ENCODE data around the gene MICAL2. TPM values are rescaled to one million over a fixed set of nuclear protein-coding genes. Genes with fewer than 3 reads are reported as not detected.

The MICAL2 gene
- total and polyA plus RNA-seq, 2 donors = 42.5 to 44.1 TPM

- no peak for DNase-seq (ENCODE audit: extremely low spot score)
- WGBS = 61% methylated on average over 4 of the region's 4 CpGs
- H3K4me1 ChIP-seq (ENCODE audit: insufficient read depth) = peaks cover 2% of the 10 kb centered on the region
Measured at GRCh38 chr11:12285106-12285505, 174.7 kb downstream of the MICAL2 start.

GRCh38 chr11:12285811-12286222 lies 175.4 kb downstream of the MICAL2 start:
- 72% methylated on average over 6 of the region's 6 CpGs for WGBS
- H3K4me1 ChIP-seq (ENCODE audit: insufficient read depth) = peaks cover 2% of the 10 kb centered on the region
- H3K4me3 ChIP-seq (ENCODE audit: low read depth, low read length) = no peak overlapping the region
- DNase-seq (ENCODE audit: extremely low spot score) = no peak
- no peak overlapping the region for H3K27ac ChIP-seq (ENCODE audit: low read depth)
- H3K36me3 ChIP-seq (ENCODE audit: insufficient read depth) = no peaks in the 10 kb centered on the region

More at GRCh38 chr11:12285106-12285505, 174.7 kb downstream of the MICAL2 start:
- H3K27ac ChIP-seq (ENCODE audit: low read depth) = no peak overlapping the region
- no peaks in the 10 kb centered on the region for H3K36me3 ChIP-seq (ENCODE audit: insufficient read depth)
- no peak overlapping the region for H3K4me3 ChIP-seq (ENCODE audit: low read depth, low read length)

GRCh38 chr11:12286606-12287005 lies 176.2 kb downstream of the MICAL2 start:
- no peaks in the 10 kb centered on the region for H3K36me3 ChIP-seq (ENCODE audit: insufficient read depth)
- no peak for DNase-seq (ENCODE audit: extremely low spot score)
- H3K27ac ChIP-seq (ENCODE audit: low read depth) = no peak overlapping the region
- no peak overlapping the region for H3K4me3 ChIP-seq (ENCODE audit: low read depth, low read length)
- peaks cover 2% of the 10 kb centered on the region for H3K4me1 ChIP-seq (ENCODE audit: insufficient read depth)
- 83% methylated on average over 6 of the region's 6 CpGs for WGBS

GRCh38 chr11:12287009-12287373 lies 176.6 kb downstream of the MICAL2 start:
- DNase-seq (ENCODE audit: extremely low spot score) = no peak
- H3K4me3 ChIP-seq (ENCODE audit: low read depth, low read length) = no peak overlapping the region
- H3K36me3 ChIP-seq (ENCODE audit: insufficient read depth) = no peaks in the 10 kb centered on the region
- peaks cover 2% of the 10 kb centered on the region for H3K4me1 ChIP-seq (ENCODE audit: insufficient read depth)
- 9% methylated on average over 2 of the region's 2 CpGs for WGBS
- H3K27ac ChIP-seq (ENCODE audit: low read depth) = no peak overlapping the region

- WGBS = 41% methylated on average over 13 of the region's 13 CpGs
- no peak overlapping the region for H3K4me3 ChIP-seq (ENCODE audit: low read depth, low read length)
- peak overlapping the region; percentile 43 for H3K27ac ChIP-seq (ENCODE audit: low read depth)
- no peak for DNase-seq (ENCODE audit: extremely low spot score)
- peaks cover 2% of the 10 kb centered on the region for H3K4me1 ChIP-seq (ENCODE audit: insufficient read depth)
- H3K36me3 ChIP-seq (ENCODE audit: insufficient read depth) = no peaks in the 10 kb centered on the region
Measured at GRCh38 chr11:12287374-12288211, 177.2 kb downstream of the MICAL2 start.

- WGBS = 40% methylated on average over 12 of the region's 12 CpGs
- Histone ChIP-seq H3K36me3 (ENCODE audit: insufficient read depth) (no peaks in the 10 kb centered on the region), H3K27ac (ENCODE audit: low read depth) (no peak overlapping the region), H3K4me3 (ENCODE audit: low read depth, low read length) (no peak overlapping the region), H3K4me1 (ENCODE audit: insufficient read depth) (peaks cover 2% of the 10 kb centered on the region)
- peak; percentile 37 for DNase-seq (ENCODE audit: extremely low spot score)
Measured at GRCh38 chr11:12288212-12288930, 178.0 kb downstream of the MICAL2 start.

GRCh38 chr11:12288931-12289666 lies 178.7 kb downstream of the MICAL2 start:
- Histone ChIP-seq H3K4me1 (ENCODE audit: insufficient read depth) (peaks cover 2% of the 10 kb centered on the region), H3K36me3 (ENCODE audit: insufficient read depth) (no peaks in the 10 kb centered on the region), H3K4me3 (ENCODE audit: low read depth, low read length) (no peak overlapping the region), H3K27ac (ENCODE audit: low read depth) (no peak overlapping the region)
- DNase-seq (ENCODE audit: extremely low spot score) = no peak
- 88% methylated on average over 14 of the region's 14 CpGs for WGBS

GRCh38 chr11:12289667-12290476 lies 179.5 kb downstream of the MICAL2 start:
- DNase-seq (ENCODE audit: extremely low spot score) = no peak
- Histone ChIP-seq H3K4me1 (ENCODE audit: insufficient read depth) (peaks cover 2% of the 10 kb centered on the region), H3K4me3 (ENCODE audit: low read depth, low read length) (no peak overlapping the region), H3K27ac (ENCODE audit: low read depth) (no peak overlapping the region), H3K36me3 (ENCODE audit: insufficient read depth) (no peaks in the 10 kb centered on the region)
- WGBS = 94% methylated on average over 7 of the region's 7 CpGs

- H3K4me3 ChIP-seq (ENCODE audit: low read depth, low read length) = no peak overlapping the region
- no peak overlapping the region for H3K27ac ChIP-seq (ENCODE audit: low read depth)
Measured at GRCh38 chr11:12290477-12290922, 180.1 kb downstream of the MICAL2 start.

GRCh38 chr11:12291313-12291712 lies 180.9 kb downstream of the MICAL2 start:
- Histone ChIP-seq H3K27ac (ENCODE audit: low read depth) (no peak overlapping the region), H3K4me1 (ENCODE audit: insufficient read depth) (peaks cover 2% of the 10 kb centered on the region), H3K36me3 (ENCODE audit: insufficient read depth) (no peaks in the 10 kb centered on the region), H3K4me3 (ENCODE audit: low read depth, low read length) (no peak overlapping the region)
- 85% methylated on average over 4 of the region's 4 CpGs for WGBS
- DNase-seq (ENCODE audit: extremely low spot score) = no peak

More at GRCh38 chr11:12290477-12290922, 180.1 kb downstream of the MICAL2 start:
- Histone ChIP-seq H3K4me1 (ENCODE audit: insufficient read depth) (peaks cover 2% of the 10 kb centered on the region), H3K36me3 (ENCODE audit: insufficient read depth) (no peaks in the 10 kb centered on the region)
- no peak for DNase-seq (ENCODE audit: extremely low spot score)
- WGBS = 90% methylated on average over 14 of the region's 14 CpGs

- Histone ChIP-seq H3K36me3 (ENCODE audit: insufficient read depth) (peaks cover 2% of the 10 kb centered on the region), H3K4me1 (ENCODE audit: insufficient read depth) (peaks cover 2% of the 10 kb centered on the region), H3K27ac (ENCODE audit: low read depth) (no peak overlapping the region), H3K4me3 (ENCODE audit: low read depth, low read length) (no peak overlapping the region)
- no peak for DNase-seq (ENCODE audit: extremely low spot score)
- 94% methylated on average over 4 of the region's 4 CpGs for WGBS
Measured at GRCh38 chr11:12291766-12292165, 181.4 kb downstream of the MICAL2 start.

GRCh38 chr11:12292766-12293165 lies 182.4 kb downstream of the MICAL2 start:
- DNase-seq (ENCODE audit: extremely low spot score) = no peak
- Histone ChIP-seq H3K36me3 (ENCODE audit: insufficient read depth) (peaks cover 2% of the 10 kb centered on the region), H3K27ac (ENCODE audit: low read depth) (no peak overlapping the region), H3K4me3 (ENCODE audit: low read depth, low read length) (no peak overlapping the region), H3K4me1 (ENCODE audit: insufficient read depth) (peaks cover 2% of the 10 kb centered on the region)
- 100% methylated on average over 1 of the region's 1 CpG for WGBS

GRCh38 chr11:12293486-12293885 lies 183.1 kb downstream of the MICAL2 start:
- 90% methylated on average over 6 of the region's 6 CpGs for WGBS
- no peak overlapping the region for H3K4me3 ChIP-seq (ENCODE audit: low read depth, low read length)
- no peak overlapping the region for H3K27ac ChIP-seq (ENCODE audit: low read depth)
- DNase-seq (ENCODE audit: extremely low spot score) = no peak
- H3K4me1 ChIP-seq (ENCODE audit: insufficient read depth) = no peaks in the 10 kb centered on the region
- peaks cover 2% of the 10 kb centered on the region for H3K36me3 ChIP-seq (ENCODE audit: insufficient read depth)
